Naive B cell (primary cell): Measurements from ENCODE around the gene ZNF652. TPM values are rescaled to one million over a fixed set of nuclear protein-coding genes. Genes with fewer than 3 reads are reported as not detected.
"Not testable (repeated sequence)": the region's sequence is repeated elsewhere in the genome, so short reads cannot be mapped to it uniquely, and the experiment has no call there.

Experiments used
- ATAC-seq, 2 donors: fragments of 150-1000 bp; cut with Tn5 transposase; 2 replicates each; pipeline ENCODE4 v1.10.0; 2021; ENCODE audit warnings: low read depth in 2 of 2, mild to moderate bottlenecking in 2 of 2, moderate library complexity in 2 of 2
- DNase-seq: peaks from one replicate; pipeline ENCODE4 v3.0.0; 2022
- H3K27ac Mint-ChIP-seq, 6 donors: one replicate each; pipeline ENCODE4 v1.8.0; 2020 to 2022; ENCODE audit warnings: mild to moderate bottlenecking in 6 of 6, mixed read lengths in 6 of 6, moderate library complexity in 5 of 6, inconsistent platforms in 2 of 6
- H3K27me3 Mint-ChIP-seq, 3 donors: one replicate each; pipeline ENCODE4 v1.8.0; 2021 to 2022; ENCODE audit warnings: mixed read lengths in 3 of 3, mild to moderate bottlenecking in 1 of 3
- H3K36me3 Mint-ChIP-seq, 2 donors: one replicate each; pipeline ENCODE4 v1.8.0; 2020 to 2022; ENCODE audit warnings: mixed read lengths in 2 of 2, inconsistent platforms in 1 of 2, mild to moderate bottlenecking in 1 of 2
- H3K4me1 Mint-ChIP-seq, 3 donors: one replicate each; pipeline ENCODE4 v1.8.0; 2020 to 2022; ENCODE audit warnings: mixed read lengths in 3 of 3, inconsistent platforms in 1 of 3, mild to moderate bottlenecking in 1 of 3, moderate library complexity in 1 of 3
- H3K4me3 Mint-ChIP-seq, 8 donors: one replicate each; pipeline ENCODE4 v1.8.0; 2020 to 2022; ENCODE audit warnings: mild to moderate bottlenecking in 8 of 8, mixed read lengths in 8 of 8, moderate library complexity in 8 of 8, inconsistent platforms in 2 of 8
- H3K9me3 Mint-ChIP-seq, 7 donors: one replicate each; pipeline ENCODE4 v1.8.0; 2020 to 2022; ENCODE audit warnings: mixed read lengths in 7 of 7, mild to moderate bottlenecking in 5 of 7, inconsistent platforms in 2 of 7, moderate library complexity in 1 of 7
- polyA plus RNA-seq, 6 donors: library from polyadenylated mRNA; unstranded; fragments of 300-500 nt; fragmentation: Illumina TruSeq; gene quantifications; one replicate each; pipeline ENCODE4 v1.2.3, GENCODE V29; 2021; ENCODE audit warnings: low read depth in 6 of 6

The ZNF652 gene
- polyA plus RNA-seq, 6 donors from 2014 or later = 16.9 to 38.2 (median 33.7) TPM

GRCh38 chr17:49393491-49394255 is 31.6 kb upstream of the ZNF652 start:
- H3K4me1 Mint-ChIP-seq = peaks cover 35 to 66% (median 45%) of the 10 kb centered on the region in 3 donors
- no peaks in the 10 kb centered on the region for H3K27me3 Mint-ChIP-seq
- no peak for ATAC-seq
- peak overlapping the region in 3 of 8 donors; percentile 13 to 77 (median 49) for H3K4me3 Mint-ChIP-seq
- no peak for DNase-seq
- no peaks in the 10 kb centered on the region for H3K9me3 Mint-ChIP-seq
- peak overlapping the region; percentile 18 to 94 (median 81) for H3K27ac Mint-ChIP-seq
- H3K36me3 Mint-ChIP-seq = no peaks in the 10 kb centered on the region

DNA sequence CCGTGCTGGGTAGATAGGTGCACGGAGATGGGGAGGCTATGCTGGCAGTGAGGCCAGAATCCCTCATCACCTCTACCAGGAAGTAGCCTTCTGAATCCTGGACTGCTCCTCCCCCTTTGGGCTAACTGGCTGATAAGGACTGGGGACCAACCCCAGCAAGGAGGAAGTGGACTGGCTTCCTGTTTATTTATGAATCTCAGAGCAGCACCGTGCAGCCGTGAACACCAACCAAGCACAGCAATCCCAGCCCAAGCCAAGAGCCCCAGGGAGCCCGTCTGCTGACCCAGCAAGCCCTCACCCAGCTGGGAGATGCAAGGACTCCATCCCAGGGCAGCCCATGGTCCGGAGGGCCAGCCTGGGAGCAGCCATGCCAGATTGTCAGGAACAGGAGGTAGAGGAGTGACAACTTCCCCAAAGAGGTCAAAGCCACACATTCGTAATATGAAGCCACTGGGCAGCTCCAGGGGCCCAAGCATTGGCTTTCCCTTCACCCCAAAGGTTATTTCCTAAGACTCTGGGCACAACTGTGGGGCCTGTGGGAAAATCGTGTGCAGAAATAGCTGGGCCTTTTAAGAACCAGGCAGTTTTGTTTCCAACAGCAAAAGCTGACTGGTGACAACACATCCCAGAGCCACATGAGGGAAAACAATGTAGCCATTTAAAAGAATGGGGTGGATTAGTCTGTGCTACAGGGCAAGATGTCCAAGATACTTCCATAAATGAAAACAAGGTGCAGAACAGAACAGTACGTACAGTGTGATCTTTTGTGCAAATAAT is 28.7 kb upstream of the ZNF652 start:
- peak overlapping the region; percentile 26 to 96 (median 86) for H3K4me3 Mint-ChIP-seq
- peaks cover 62 to 95% (median 74%) of the 10 kb centered on the region in 3 donors for H3K4me1 Mint-ChIP-seq
- peak; percentile 35 to 37 for ATAC-seq
- H3K36me3 Mint-ChIP-seq = peaks cover 0 to 18% of the 10 kb centered on the region in 2 donors
- DNase-seq = peak; percentile 37
- H3K9me3 Mint-ChIP-seq = peaks cover 0 to 2% (median 0%) of the 10 kb centered on the region in 7 donors
- peak overlapping the region; percentile 88 to 99 (median 98) for H3K27ac Mint-ChIP-seq
- no peaks in the 10 kb centered on the region for H3K27me3 Mint-ChIP-seq

DNA sequence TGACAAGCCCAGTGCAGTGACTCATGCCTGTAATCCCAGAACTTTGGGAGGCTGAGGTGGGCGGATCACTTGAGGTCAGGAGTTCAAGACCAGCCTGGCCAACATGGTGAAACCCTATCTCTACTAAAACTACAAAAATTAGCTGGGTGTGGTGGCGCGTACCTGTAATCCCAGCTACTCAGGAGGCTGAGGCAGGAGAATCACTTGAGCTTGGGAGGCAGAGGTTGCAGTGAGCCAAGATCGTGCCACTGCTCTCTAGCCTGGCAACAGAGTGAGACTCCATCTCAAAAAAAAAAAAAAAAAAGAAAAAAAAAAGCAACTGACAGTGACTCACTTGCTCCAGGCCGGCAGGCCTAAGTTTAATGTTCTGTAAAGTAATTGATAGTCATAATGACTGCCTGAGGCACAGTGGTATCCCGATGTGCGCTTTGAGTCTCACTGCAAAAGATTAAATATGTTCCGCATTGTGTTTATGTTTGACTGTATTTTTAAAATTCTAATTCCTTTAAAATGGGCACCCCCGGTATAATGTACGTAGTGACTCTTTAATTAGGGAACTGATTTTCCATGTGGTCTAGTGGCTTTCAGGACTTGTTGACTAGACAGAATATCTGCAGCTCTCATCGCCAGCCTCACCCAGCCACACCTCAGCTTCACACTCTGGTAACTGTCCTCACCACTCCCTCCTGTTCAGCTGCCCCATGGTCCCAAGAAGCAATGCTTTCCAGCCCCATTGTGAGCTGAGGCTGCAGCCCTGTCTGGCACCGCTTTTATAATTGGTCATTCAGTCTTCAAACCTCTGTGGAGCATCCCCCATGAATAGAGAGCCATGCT is 27.7 kb upstream of the ZNF652 start:
- peak; percentile 24 for DNase-seq
- Mint-ChIP-seq H3K4me1 (peaks cover 58 to 87% (median 69%) of the 10 kb centered on the region in 3 donors), H3K4me3 (peak overlapping the region; percentile 46 to 96 (median 90)), H3K27ac (peak overlapping the region; percentile 88 to 99 (median 98)), H3K36me3 (peaks cover 0 to 18% of the 10 kb centered on the region in 2 donors)
- H3K27me3 Mint-ChIP-seq, H3K9me3 Mint-ChIP-seq: not testable (repeated sequence)
- peak; percentile 22 to 37 for ATAC-seq

DNA sequence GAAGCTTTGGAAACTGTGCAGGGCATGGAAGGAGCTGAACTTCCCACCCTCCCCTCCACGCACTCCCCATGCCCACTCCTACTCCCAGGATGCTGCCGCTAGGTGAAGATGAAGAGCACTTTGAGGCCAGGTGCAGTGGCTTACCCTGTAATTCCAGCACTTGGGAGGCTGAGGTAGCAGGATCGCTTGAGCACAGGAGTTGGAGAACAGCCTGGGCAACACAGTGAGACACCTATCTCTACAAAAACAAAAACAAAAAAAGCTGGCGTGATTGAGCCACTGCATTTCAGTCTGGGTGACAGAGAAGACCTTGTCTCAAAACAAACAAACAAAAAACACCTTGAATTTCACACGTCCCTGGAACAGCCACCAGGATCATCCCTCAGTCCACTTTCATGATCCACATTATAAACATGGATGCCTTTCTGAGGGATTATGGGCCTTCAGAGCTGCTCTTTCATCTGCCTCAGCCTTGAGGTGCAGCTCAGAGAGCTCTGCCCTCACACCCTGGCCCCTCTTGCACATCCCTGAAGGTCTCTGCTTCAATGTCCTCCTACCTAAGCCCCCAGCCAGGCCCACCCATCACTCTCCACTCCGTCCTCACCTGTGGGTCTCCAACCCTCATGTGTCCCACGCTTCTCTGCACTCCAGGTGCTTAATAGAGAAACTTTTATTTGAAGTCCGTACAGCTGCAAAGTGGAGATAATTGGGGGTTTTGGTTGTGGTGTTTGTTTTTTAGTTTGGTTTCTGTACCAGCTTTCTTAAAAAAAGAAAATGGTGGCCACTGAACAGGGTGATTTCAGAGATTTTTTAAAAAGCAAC is 26.9 kb upstream of the ZNF652 start:
- Mint-ChIP-seq H3K4me1 (peaks cover 56 to 82% (median 64%) of the 10 kb centered on the region in 3 donors), H3K27me3 (no peaks in the 10 kb centered on the region), H3K9me3 (peaks cover 0 to 2% (median 0%) of the 10 kb centered on the region in 7 donors), H3K27ac (peak overlapping the region; percentile 94 to 98 (median 98)), H3K36me3 (peaks cover 0 to 20% of the 10 kb centered on the region in 2 donors), H3K4me3 (peak overlapping the region; percentile 46 to 96 (median 87))
- DNase-seq (no peak), ATAC-seq (no peak)

DNA sequence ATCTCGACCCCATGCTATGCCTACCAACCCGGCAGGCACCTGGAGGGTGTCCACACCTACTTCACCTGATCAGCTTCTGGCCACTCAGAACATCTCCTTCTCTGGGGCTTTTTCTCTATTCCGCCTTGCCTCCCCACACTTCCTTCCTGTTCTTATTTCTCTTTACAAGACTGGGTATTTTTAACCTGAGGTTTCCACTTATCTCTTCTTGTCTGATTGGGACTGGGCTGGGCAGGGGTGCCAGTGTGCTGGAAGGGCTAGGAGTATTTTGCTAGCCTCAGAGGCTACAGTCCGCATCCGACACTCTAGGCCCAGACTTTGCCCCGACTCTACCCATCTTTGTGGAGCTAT is 26.2 kb upstream of the ZNF652 start:
- ATAC-seq (peak; percentile 89 to 92), DNase-seq (peak; percentile 64)
- Mint-ChIP-seq H3K9me3 (peaks cover 0 to 5% (median 0%) of the 10 kb centered on the region in 7 donors), H3K36me3 (peaks cover 0 to 25% of the 10 kb centered on the region in 2 donors), H3K4me3 (peak overlapping the region; percentile 46 to 96 (median 87)), H3K27ac (peak overlapping the region; percentile 94 to 98 (median 98)), H3K27me3 (no peaks in the 10 kb centered on the region), H3K4me1 (peaks cover 56 to 79% (median 64%) of the 10 kb centered on the region in 3 donors)

DNA sequence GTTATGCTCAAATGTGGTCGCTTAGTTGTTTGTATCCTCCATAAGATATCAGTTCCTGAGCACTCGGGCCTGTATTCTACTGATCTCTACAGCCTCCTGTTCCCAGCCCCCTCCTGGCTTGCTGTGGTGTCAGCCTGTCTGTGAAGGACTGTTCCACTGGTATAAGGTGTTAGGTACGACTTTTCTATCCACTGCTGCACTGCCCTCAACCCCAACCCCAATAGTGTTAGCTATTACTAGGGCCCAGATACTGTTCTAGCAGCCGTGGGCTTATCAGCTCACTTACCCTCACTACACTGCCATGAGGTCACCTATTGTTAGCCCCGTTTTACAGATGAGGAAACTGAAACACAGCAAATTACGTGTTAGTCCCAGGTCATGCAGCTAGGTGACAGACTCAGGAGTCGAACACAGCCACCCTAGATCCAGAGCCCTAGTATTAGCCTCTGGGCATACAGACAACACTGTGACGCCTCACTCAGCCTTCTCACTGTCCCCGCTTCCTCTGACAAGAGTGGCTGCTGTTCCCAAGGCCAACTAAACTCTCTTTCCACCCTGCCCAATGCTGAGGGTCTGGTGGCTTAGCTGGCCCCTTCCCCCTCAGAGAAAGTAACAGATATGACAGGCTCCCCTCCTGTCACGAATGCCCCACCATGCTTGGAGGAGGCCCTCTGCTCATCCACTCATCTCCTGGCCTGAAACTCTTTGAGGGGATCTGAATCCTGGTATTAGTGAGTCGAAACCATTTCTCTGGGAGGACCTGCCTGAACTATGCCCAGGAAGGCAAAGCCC is 25.6 kb upstream of the ZNF652 start:
- ATAC-seq (peak; percentile 9 to 13), DNase-seq (no peak)
- Mint-ChIP-seq H3K4me3 (peak overlapping the region; percentile 46 to 96 (median 87)), H3K36me3 (peaks cover 0 to 25% of the 10 kb centered on the region in 2 donors), H3K4me1 (peaks cover 56 to 81% (median 67%) of the 10 kb centered on the region in 3 donors), H3K27me3 (no peaks in the 10 kb centered on the region), H3K27ac (peak overlapping the region; percentile 94 to 98 (median 98)), H3K9me3 (peaks cover 0 to 5% (median 0%) of the 10 kb centered on the region in 7 donors)

GRCh38 chr17:49386373-49386772 is 24.3 kb upstream of the ZNF652 start:
- H3K9me3 Mint-ChIP-seq = peaks cover 0 to 5% (median 0%) of the 10 kb centered on the region in 7 donors
- H3K36me3 Mint-ChIP-seq = peaks cover 0 to 25% of the 10 kb centered on the region in 2 donors
- peak overlapping the region in 3 of 6 donors; percentile 73 to 94 (median 76) for H3K27ac Mint-ChIP-seq

GRCh38 chr17:49384951-49385350 is 22.9 kb upstream of the ZNF652 start:
- no peak overlapping the region for H3K4me3 Mint-ChIP-seq
- DNase-seq (no peak), ATAC-seq (no peak)
- peaks cover under 1 to 25% of the 10 kb centered on the region in 2 donors for H3K36me3 Mint-ChIP-seq
- H3K4me1 Mint-ChIP-seq = peaks cover 61 to 76% (median 73%) of the 10 kb centered on the region in 3 donors
- H3K27ac Mint-ChIP-seq = no peak overlapping the region
- H3K9me3 Mint-ChIP-seq = peaks cover 0 to 5% (median 0%) of the 10 kb centered on the region in 7 donors
- H3K27me3 Mint-ChIP-seq = no peaks in the 10 kb centered on the region

More at GRCh38 chr17:49386373-49386772, 24.3 kb upstream of the ZNF652 start:
- ATAC-seq (no peak), DNase-seq (no peak)
- no peaks in the 10 kb centered on the region for H3K27me3 Mint-ChIP-seq
- H3K4me1 Mint-ChIP-seq = peaks cover 68 to 81% (median 79%) of the 10 kb centered on the region in 3 donors
- peak overlapping the region in 2 of 8 donors; percentile 20 to 40 for H3K4me3 Mint-ChIP-seq

- peak overlapping the region in 2 of 8 donors; percentile 32 to 51 for H3K4me3 Mint-ChIP-seq
Observed at GRCh38 chr17:49383060-49383459, 21.0 kb upstream of the ZNF652 start.

DNA sequence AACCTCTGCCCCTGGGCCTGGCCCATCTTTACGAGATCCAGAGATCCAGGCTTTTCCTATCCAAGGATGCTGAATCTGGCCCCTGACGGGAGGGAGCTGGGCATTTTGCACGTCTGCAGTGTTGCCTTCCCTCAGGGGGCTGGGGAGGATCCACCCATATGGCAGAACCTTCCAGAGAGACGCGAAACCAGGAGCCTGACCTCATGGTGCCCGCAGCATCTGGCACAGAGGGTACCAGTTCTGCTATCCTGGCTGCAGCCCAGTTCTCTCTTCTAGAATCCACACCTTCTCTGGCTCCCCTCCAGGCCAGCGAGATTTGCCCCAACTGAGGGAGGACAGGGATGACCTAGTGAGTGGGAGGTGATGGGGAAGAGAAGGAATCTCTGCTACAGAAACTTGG is 20.5 kb upstream of the ZNF652 start:
- H3K4me1 Mint-ChIP-seq = peaks cover 50 to 72% (median 65%) of the 10 kb centered on the region in 3 donors
- H3K4me3 Mint-ChIP-seq = peak overlapping the region in 3 of 8 donors; percentile 28 to 78 (median 53)
- ATAC-seq (no peak), DNase-seq (no peak)
- no peaks in the 10 kb centered on the region for H3K27me3 Mint-ChIP-seq
- peaks cover 0 to 9% (median 5%) of the 10 kb centered on the region in 7 donors for H3K9me3 Mint-ChIP-seq
- H3K27ac Mint-ChIP-seq = peak overlapping the region in 2 of 6 donors; percentile 15 to 55
- H3K36me3 Mint-ChIP-seq = peaks cover 10 to 24% of the 10 kb centered on the region in 2 donors

More at GRCh38 chr17:49383060-49383459, 21.0 kb upstream of the ZNF652 start:
- peaks cover 10 to 29% of the 10 kb centered on the region in 2 donors for H3K36me3 Mint-ChIP-seq
- H3K27ac Mint-ChIP-seq = no peak overlapping the region
- H3K9me3 Mint-ChIP-seq = peaks cover 0 to 9% (median 5%) of the 10 kb centered on the region in 7 donors
- H3K27me3 Mint-ChIP-seq = no peaks in the 10 kb centered on the region
- ATAC-seq = no peak
- H3K4me1 Mint-ChIP-seq = peaks cover 51 to 72% (median 65%) of the 10 kb centered on the region in 3 donors
- no peak for DNase-seq

- Mint-ChIP-seq H3K4me3 (peak overlapping the region in 4 of 8 donors; percentile 22 to 73 (median 48)), H3K27ac (peak overlapping the region; percentile 3 to 70 (median 56)), H3K9me3 (peaks cover 0 to 9% (median 5%) of the 10 kb centered on the region in 7 donors), H3K27me3 (no peaks in the 10 kb centered on the region), H3K36me3 (peaks cover 10 to 16% of the 10 kb centered on the region in 2 donors), H3K4me1 (peaks cover 47 to 68% (median 62%) of the 10 kb centered on the region in 3 donors)
- no peak for ATAC-seq
- DNase-seq = no peak
Observed at GRCh38 chr17:49381793-49382192, 19.7 kb upstream of the ZNF652 start.
